ENCODE data around the gene VBP1.

GRCh38 chrX:155188786-155189185 lies 27.5 kb upstream of the VBP1 start:
- no peak for TF ChIP-seq CTCF (IDR thresholded peaks at IDR 0.05)
- no peak for TF ChIP-seq SIN3A (IDR thresholded peaks at IDR 0.05; ENCODE audit: borderline replicate concordance, insufficient read depth, low read depth, low read length)

Data from Panc1 (cell line).